HepG2 (cell line): ENCODE results near the gene GPR162. TPM values are rescaled to one million over a fixed set of nuclear protein-coding genes. Genes with fewer than 3 reads are reported as not detected.

Source experiments
- ATAC-seq: fragments of 200-7000 bp; cut with Tn5 transposase; 3 replicates; pipeline ENCODE4 v1.9.1; 2020; ENCODE audit warnings: mild to moderate bottlenecking, moderate library complexity
- BruUV-seq: library from RNA; stranded (reverse); fragments of 400-500 nt; replicated peaks from 2 replicates; lab custom pipeline; 2021; lab: Mats Ljungman, UMichigan
- CTCF ChIA-PET: fragments of 300-600 bp; formaldehyde crosslinking; extraction: SDS; loops from one replicate; lab custom pipeline; 2021; ENCODE audit warnings: low total read pairs, inconsistent platforms, low intra/inter-chr PET ratio; lab: Yijun Ruan, JAX
- POLR2A ChIA-PET: fragments of 350-600 bp; sonication (Branson Sonifier 250); formaldehyde crosslinking; loops from one replicate; lab custom pipeline; 2020; ENCODE audit warnings: antibody characterized with exemption, inconsistent platforms; lab: Yijun Ruan, JAX
- DNase-seq: peaks from one replicate; pipeline ENCODE4 v3.0.0-alpha.2; 2015; ENCODE audit warnings: low spot score
- FAIRE-seq: peaks from 3 replicates; lab custom pipeline; 2011; peaks lifted over from hg19 to GRCh38; lab: Jason Lieb, UNC
- H2AFZ ChIP-seq: one replicate; pipeline ENCODE4 v1.6.1; 2011; ENCODE audit warnings: low read length, inconsistent platforms
- H3K27ac ChIP-seq: fragments of 300-600 bp; 3 replicates; pipeline ENCODE4 v1.8.0; 2011; ENCODE audit warnings: mixed run types, mild to moderate bottlenecking, mixed read lengths, low read length, inconsistent platforms; ENCODE audit not compliant: insufficient read depth; ENCODE audit errors: extremely low read length
- H3K27me3 ChIP-seq, 2 experiments: fragments of 200-600 bp in 1 of 2; 2 replicates in 1 of 2; 3 replicates in 1 of 2; pipeline versions ENCODE4 v1.6.0 to v1.8.0; 2011; ENCODE audit warnings: low read length in 2 of 2, mild to moderate bottlenecking in 2 of 2, moderate library complexity in 2 of 2, inconsistent platforms in 1 of 2; ENCODE audit not compliant: insufficient read depth in 2 of 2, control insufficient read depth in 1 of 2
- H3K36me3 ChIP-seq, 2 experiments: fragments of 200-600 bp in 1 of 2; replicated peaks in 1 of 2; 2 replicates in 1 of 2; 3 replicates in 1 of 2; pipeline versions ENCODE4 v1.5.1 to v1.8.0; 2011; ENCODE audit warnings: low read length in 2 of 2, inconsistent platforms in 1 of 2; ENCODE audit not compliant: insufficient read depth in 2 of 2, control insufficient read depth in 1 of 2
- H3K4me1 ChIP-seq: 2 replicates; pipeline ENCODE4 v1.5.1; 2012; ENCODE audit warnings: low read length, inconsistent platforms; ENCODE audit not compliant: insufficient read depth
- H3K4me2 ChIP-seq: 2 replicates; pipeline ENCODE4 v1.6.0; 2011; ENCODE audit warnings: low read depth, low read length, inconsistent platforms
- H3K4me3 ChIP-seq, 3 experiments: fragments of 200-600 bp in 1 of 3; sonication (generic), shearing (Covaris generic) in 1 of 3; replicated peaks in 1 of 3; 2 replicates each; pipeline ENCODE4 v1.5.1; 2011 to 2016; ENCODE audit warnings: low read length in 3 of 3, inconsistent platforms in 2 of 3, low read depth in 2 of 3, mild to moderate bottlenecking in 2 of 3, control low read depth in 1 of 3, mixed read lengths in 1 of 3; ENCODE audit not compliant: insufficient read depth in 1 of 3
- H3K79me2 ChIP-seq: one replicate; pipeline ENCODE4 v1.6.1; 2011; ENCODE audit warnings: low read length, inconsistent platforms; ENCODE audit not compliant: insufficient read depth
- H3K9ac ChIP-seq: 2 replicates; pipeline ENCODE4 v1.6.0; 2011; ENCODE audit warnings: mild to moderate bottlenecking, low read depth, low read length, inconsistent platforms; ENCODE audit not compliant: insufficient read depth
- H3K9me3 ChIP-seq: 2 replicates; pipeline ENCODE4 v1.5.1; 2012; ENCODE audit warnings: mild to moderate bottlenecking, low read length
- H4K20me1 ChIP-seq: 2 replicates; pipeline ENCODE4 v1.6.0; 2011; ENCODE audit warnings: inconsistent platforms, mild to moderate bottlenecking, low read length, moderate library complexity; ENCODE audit not compliant: insufficient read depth
- ATF5 ChIP-seq: sonication (generic); formaldehyde crosslinking; IDR thresholded peaks from 2 replicates; pipeline ENCODE4 v1.4.0; 2020; ENCODE audit warnings: mild to moderate bottlenecking, low read depth, missing genetic modification reagents
- DRAP1 ChIP-seq: IDR thresholded peaks from 2 replicates; pipeline ENCODE4 v1.6.1; 2016; ENCODE audit warnings: missing genetic modification reagents, missing compliant biosample characterization
- HMG20A ChIP-seq: IDR thresholded peaks from 2 replicates; pipeline ENCODE4 v1.6.1; 2016; ENCODE audit warnings: borderline replicate concordance
- RERE ChIP-seq: IDR thresholded peaks from 2 replicates; pipeline ENCODE4 v1.6.1; 2016; ENCODE audit warnings: low read depth, missing genetic modification reagents, missing compliant biosample characterization
- RORA ChIP-seq: sonication (generic); formaldehyde crosslinking; IDR thresholded peaks from 2 replicates; pipeline ENCODE4 v1.5.0; 2020; ENCODE audit warnings: mild to moderate bottlenecking, missing genetic modification reagents, moderate library complexity
- ZFP36 ChIP-seq: fragments of 150-350 bp; IDR thresholded peaks from 2 replicates; pipeline ENCODE4 v1.6.1; 2018; ENCODE audit warnings: borderline replicate concordance, low read length, low read depth; ENCODE audit not compliant: partially characterized antibody
- ZNF17 ChIP-seq: sonication (generic); formaldehyde crosslinking; IDR thresholded peaks from 2 replicates; pipeline ENCODE4 v1.5.0; 2020; ENCODE audit warnings: mild to moderate bottlenecking, missing genetic modification reagents
- ZNF24 ChIP-seq: fragments of 450-650 bp; IDR thresholded peaks from 2 replicates; pipeline ENCODE4 v1.6.1; 2017; ENCODE audit warnings: antibody characterized with exemption, mild to moderate bottlenecking
- ZNF496 ChIP-seq: sonication (generic); formaldehyde crosslinking; IDR thresholded peaks from 2 replicates; pipeline ENCODE4 v1.8.1; 2023; ENCODE audit warnings: mild to moderate bottlenecking, moderate library complexity, missing genetic modification reagents; ENCODE audit not compliant: insufficient replicate concordance
- ZNF574 ChIP-seq: sonication (generic); formaldehyde crosslinking; IDR thresholded peaks from 2 replicates; pipeline ENCODE4 v1.4.0; 2020; ENCODE audit warnings: missing genetic modification reagents
- WGBS: methylation state at CpG from one replicate; pipeline ENCODE4 v1.1.6; 2017; ENCODE audit warnings: low lambda C conversion rate; 5-methylcytosine and 5-hydroxymethylcytosine counted together
- in situ Hi-C: cut with HindIII; loops from 2 replicates; pipeline ENCODE4 v1.10.0; 2017; ENCODE audit warnings: low pct_unique_long_range_greater_than_20kb; ENCODE audit not compliant: extremely low pct_ligation_motif_present
- intact Hi-C: fragments of 100-400 bp; cut with micrococcal nuclease; formaldehyde crosslinking; loops from one replicate; pipeline ENCODE4 v1.10.0; 2022; ENCODE audit not compliant: unreplicated experiment
- polyA plus RNA-seq, 8 experiments: library from polyadenylated mRNA; depleted of rRNA in 3 of 8; stranded (reverse) in 7 of 8; unstranded in 1 of 8; fragments of >200 nt; fragmentation: Illumina TruSeq in 4 of 8; extraction: Trizol in 4 of 8; gene quantifications; 2 replicates each; pipeline versions ENCODE4 v1.2.1 to v1.2.3, GENCODE V29; 2011 to 2016; ENCODE audit warnings: low read depth in 4 of 8, missing spikeins in 1 of 8, mixed read lengths in 1 of 8; ENCODE audit not compliant: insufficient read depth in 1 of 8
- total RNA-seq, 5 experiments: library from RNA; depleted of rRNA; stranded (reverse); fragments of >200 nt; fragmentation: Illumina TruSeq; extraction: Trizol; gene quantifications; 2 replicates each; pipeline ENCODE4 v1.2.3, GENCODE V29; 2016; ENCODE audit warnings: low read depth in 1 of 5

The GPR162 gene
- total and polyA plus RNA-seq, 2 of the 13 experiments (the other 11 are each of a cell fraction or from before 2014, with no cell fraction given): 0.08 TPM; not detected in 1

- no peak for TF ChIP-seq ZNF574 (CRISPR knock-in tag)
Measured at GRCh38 chr12:6813363-6813762, 8.3 kb upstream of the GPR162 start (continued).

GRCh38 chr12:6816598-6816997, 5.0 kb upstream of the GPR162 start:
- Histone ChIP-seq H4K20me1 (no peaks in the 10 kb centered on the region), H3K79me2 (no peaks in the 10 kb centered on the region), H2AFZ (no peak overlapping the region), H3K4me2 (no peak overlapping the region), H3K27me3 (peaks cover 5 to 34% of the 10 kb centered on the region in 2 experiments; a peak in 4 of 5 replicates), H3K4me1 (peaks cover 38% of the 10 kb centered on the region), H3K36me3 (no peaks in the 10 kb centered on the region), H3K27ac (no peak overlapping the region), H3K9ac (no peak overlapping the region), H3K4me3 (no peak overlapping the region), H3K9me3 (no peaks in the 10 kb centered on the region)
- WGBS: 10% methylated on average over 3 of the region's 3 CpGs
- ATAC-seq (no peak), DNase-seq (no peak), FAIRE-seq (no peak)
- TF ChIP-seq ZFP36 (no peak), DRAP1 (CRISPR knock-in tag) (no peak), ZNF17 (no peak), ZNF496 (CRISPR knock-in tag) (no peak), ZNF24 (no peak), RORA (CRISPR knock-in tag) (no peak), RERE (no peak), HMG20A (CRISPR knock-in tag) (no peak), ATF5 (no peak)
- BruUV-seq: no TSS peak
- intact Hi-C loops (no loop called here), in situ Hi-C loops (no loop called here)
- CTCF ChIA-PET: no interaction called here
- POLR2A ChIA-PET: no interaction called here
